ENCODE results near the gene GARRE1. TPM values are rescaled to one million over a fixed set of nuclear protein-coding genes. Genes with fewer than 3 reads are reported as not detected.

GARRE1 gene
- total RNA-seq, 1 donor from 2014 or later, result 27.2 TPM

GRCh38 chr19:34291235-34291634, 36.9 kb downstream of the GARRE1 start:
- no peak for DNase-seq (ENCODE audit: low spot score)

DNA sequence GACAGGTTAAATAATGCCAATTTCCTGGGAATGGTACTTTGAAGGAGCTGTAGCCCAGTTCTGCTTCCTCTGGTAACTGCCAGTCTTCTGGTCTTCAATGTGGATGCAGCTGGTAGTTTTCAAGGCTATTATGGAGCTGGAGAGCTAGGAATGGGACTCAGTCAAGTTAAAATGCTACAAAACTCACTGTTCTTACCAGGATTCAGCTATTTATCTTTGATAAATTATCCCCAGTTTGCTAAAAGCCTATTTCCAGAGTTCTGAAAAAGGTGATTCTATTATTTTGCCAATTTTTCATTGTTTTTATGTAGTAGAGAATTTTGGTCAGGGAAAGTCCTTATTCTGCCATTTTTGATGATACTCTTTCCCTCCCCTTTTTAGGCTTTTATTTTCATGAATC, 40.7 kb downstream of the GARRE1 start:
- no peak for DNase-seq (ENCODE audit: low spot score)

DNA sequence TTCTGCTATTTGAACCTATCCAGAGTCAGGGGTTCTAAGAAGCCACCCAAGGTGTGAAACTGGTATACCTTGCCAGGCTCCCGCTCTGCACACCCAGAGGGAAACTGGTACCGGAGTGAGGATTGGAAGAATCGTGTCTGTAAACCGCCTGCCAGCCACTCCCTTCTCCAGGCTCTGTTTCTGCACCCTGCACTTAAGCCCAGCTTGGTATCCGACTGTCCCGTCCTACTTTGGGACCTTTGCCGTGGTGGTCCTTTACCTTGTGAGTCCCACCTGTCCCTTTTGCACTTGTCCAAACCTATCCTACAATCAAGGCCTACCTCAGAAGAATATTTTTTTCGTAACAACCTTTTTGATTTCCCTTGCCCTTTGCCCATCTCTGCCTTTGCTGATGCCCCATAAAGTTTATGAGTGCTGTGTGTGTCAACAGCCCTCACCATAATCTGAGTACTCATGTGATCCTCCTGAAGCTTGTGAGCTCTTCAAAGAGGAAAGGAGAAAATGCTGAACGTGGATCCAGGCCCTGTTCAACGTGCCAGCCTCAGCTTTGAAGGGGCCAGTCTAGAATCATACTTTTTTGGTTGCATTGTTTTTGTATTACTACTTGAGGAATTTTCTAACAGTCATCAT, 44.7 kb downstream of the GARRE1 start:
- DNase-seq (ENCODE audit: low spot score), result no peak

GRCh38 chr19:34299576-34299975, 45.2 kb downstream of the GARRE1 start:
- no peak for DNase-seq (ENCODE audit: low spot score)

- DNase-seq (ENCODE audit: low spot score), result no peak
Observed at GRCh38 chr19:34300380-34300779, 46.0 kb downstream of the GARRE1 start.

GRCh38 chr19:34300962-34301361, 46.6 kb downstream of the GARRE1 start:
- no peak for DNase-seq (ENCODE audit: low spot score)

Other genes with a start within 250 kb of the GARRE1 start
- gene LSM14A, start 82.0 kb upstream of the GARRE1 start, total RNA-seq, result 119 TPM
- 229 TPM for gene GPI, start 110.6 kb downstream of the GARRE1 start, total RNA-seq
- 10.6 TPM for gene PDCD2L, start 149.8 kb downstream of the GARRE1 start, total RNA-seq
- gene UBA2, start 173.8 kb downstream of the GARRE1 start, total RNA-seq, result 82.9 TPM
- gene WTIP, start 227.2 kb downstream of the GARRE1 start, total RNA-seq, result 14.9 TPM